ENCODE data around the gene GRIN2C.
A peak's percentile ranks its signal among the peaks of the same experiment; 100 is the strongest.

Gene GRIN2C

DNA sequence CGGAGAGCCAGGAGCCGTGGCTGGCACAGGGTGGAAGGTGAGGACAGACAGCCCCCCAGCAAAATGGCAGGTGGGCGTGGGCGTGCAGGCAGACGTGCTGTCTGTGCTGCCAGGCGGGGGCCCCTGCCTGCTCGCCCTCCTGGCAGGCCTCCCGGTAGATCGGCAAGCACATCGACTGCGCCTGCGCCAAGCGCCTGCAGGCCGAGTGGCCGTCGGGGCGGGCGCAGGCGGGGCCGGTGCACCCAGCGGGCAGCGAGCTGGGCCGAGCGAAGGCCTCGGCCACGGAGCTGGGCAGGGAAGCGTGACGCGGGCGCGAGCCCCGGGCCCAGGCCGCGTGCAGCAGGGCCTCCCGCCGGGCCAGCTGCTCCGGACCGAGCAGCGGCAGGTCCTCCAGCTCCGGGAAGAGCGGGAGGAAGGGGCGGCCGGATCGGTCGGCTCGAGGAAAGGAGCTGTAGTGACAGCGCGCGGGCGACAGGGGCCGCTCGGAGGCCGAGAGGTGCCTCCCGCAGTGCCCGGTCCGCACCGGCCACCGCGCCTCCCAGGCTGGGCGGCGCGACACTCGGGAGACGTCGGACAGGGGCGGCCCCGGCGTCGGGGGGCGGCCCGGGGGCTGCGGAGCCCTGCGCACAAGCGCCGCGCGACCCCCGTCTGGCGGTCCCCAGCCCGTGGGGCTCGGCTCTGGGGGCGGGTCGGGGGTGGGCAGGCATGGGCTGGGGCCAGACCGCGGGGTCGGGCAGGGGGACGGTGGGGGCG is 16.9 kb downstream of the GRIN2C start:
- peak in 1 of 2 donors; percentile 35 for DNase-seq

DNA sequence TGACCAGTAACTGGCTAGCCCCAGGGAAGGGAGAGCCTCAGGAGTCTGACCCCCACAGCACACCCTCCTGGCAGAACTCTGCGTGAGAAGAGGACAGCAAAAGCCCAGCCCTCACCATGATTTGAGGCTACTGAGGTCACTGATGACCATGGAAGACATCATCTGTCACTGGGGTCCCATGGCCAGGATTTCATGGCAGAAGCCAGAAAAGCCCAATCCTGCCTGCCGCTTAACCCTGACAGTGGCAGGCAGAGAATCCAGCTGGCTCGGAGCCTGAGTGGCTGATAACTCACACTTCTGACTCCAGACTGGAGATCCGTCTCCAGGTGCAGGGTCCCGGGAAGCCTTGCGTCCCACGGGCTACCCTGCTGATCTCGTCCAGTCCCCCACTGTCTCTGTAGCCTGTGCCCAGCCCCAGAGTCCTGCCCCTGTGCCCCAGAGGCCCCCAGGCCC is 17.5 kb downstream of the GRIN2C start:
- no peak for DNase-seq

DNA sequence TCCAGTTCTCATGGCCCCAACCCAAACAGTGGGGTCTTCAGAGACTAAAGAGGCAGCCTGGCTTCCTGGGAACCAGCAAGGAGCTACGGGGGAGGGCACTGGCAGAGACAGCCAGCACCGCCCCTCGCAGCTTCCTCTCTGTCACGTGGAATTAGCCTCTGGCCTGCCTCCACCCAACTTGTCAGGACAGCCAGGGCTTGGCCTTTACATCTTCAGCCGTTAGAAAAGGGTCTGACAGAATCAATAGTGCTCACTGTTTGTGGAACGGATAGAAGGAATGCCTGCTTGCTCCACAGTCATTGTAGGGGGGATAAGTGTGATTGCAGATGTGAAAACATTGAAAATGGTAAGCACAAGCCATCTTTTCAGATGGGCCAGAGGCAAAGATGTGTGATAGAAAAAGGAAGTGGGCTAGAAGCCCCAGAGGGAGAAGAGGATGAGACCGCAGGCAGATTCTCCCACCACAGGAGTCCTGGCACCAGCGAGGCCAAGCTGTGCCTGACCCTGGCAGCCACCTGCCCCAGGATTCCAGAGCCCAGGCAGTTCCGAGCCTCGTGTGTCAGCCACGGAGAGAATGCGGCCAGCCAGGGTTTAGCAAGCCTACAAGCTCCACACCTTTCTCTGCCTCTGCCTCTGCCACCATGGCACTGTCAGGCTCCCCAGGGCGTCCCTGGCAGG is 18.6 kb downstream of the GRIN2C start:
- DNase-seq: no peak

DNA sequence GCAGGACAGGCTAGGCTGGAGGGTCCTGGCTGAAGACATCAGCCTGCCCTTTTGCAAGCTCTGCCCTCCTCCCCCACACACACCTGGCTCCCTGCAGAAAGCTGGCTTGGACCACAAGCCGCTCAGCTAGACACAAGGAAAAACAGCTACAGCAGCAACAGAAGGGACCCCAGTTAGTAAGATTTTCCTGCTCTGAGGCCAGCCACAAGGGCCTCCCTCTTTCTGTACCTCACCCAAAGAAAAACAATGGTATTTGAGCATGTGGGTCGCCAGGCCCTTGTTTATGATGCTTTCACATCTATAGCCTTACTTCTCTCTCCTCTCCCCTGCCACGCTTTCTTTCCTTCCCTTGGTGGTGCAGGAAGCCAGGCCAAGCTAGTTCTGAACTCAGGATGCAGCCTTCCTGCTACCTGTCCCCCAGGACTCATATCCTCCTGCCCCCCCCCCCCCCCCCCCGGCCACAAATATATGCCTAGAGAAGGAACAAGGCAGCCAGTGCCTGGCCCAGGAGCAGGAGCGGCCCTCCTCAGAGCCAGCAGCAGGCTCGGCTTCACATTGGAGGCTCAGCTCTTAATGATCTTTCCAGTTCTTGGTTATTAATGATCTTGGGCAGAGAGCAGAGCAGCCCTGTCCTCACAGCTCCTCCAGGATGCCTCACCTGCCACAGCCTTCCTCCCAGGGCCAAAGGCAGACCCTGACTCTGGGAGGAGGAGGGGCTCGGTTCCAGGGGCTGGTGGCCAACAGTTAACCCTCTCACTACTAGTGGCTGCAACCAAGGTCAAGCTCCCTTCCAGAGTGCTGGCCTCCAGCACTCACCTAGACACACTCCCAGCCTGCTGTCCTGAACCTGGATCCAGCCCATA is 19.5 kb downstream of the GRIN2C start:
- DNase-seq: no peak

DNA sequence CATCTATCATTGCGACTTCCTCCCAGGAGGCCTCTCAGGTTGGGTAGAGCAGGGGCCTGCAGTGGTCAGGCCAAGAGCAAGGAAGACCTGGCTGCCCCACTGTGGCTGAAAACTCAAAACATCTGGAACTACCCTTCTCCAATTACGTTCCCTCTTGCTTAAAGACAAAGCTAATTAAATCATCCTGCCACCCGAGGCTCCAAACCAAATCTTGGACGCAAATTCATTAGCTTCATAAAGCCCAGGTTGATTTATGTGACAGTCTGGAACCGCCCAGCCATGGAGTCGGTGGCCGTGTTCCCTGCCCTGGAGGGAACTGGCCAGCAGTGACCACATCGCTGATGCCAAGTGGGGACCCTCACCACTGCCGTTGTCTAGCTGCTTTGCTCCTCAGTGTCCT is 21.4 kb downstream of the GRIN2C start:
- no peak for DNase-seq

DNA sequence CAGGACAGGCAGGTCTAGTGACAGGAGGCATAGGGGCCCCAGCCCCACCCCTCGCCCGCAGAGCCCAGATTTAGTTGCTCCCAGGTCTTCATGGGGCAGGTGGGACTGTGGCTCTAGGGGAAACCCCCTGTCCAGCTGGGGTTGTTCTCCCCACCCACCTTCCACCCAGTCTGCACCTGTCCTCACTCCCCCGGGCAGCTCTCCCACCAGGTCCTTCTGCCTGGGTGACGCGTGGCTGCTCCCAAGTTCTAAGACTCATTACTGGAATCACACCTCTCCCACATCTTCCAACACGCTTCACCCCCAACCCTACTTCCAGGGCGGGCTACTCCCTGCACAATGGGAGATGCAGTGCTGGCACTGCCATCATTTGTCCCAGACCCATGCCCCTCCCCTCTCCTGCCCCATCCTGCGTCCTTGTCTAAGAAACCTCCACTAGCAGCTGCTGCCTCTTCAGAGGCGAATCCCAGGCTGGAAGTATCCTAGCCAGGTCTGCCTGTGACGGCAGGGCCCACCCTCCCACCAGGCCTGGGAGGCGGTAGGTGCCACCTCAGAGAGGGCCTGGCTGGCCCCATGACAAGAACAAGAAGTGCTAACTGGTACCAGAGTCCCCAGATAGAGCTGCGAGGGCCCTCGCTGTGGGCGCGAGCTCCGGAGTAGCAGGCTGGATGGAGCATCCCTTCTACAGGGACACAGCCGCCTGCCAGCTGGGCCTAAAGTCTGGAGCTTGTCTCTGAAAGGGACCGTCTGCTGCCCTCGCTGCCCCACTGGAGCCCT is 22.8 kb downstream of the GRIN2C start:
- DNase-seq: no peak

DNA sequence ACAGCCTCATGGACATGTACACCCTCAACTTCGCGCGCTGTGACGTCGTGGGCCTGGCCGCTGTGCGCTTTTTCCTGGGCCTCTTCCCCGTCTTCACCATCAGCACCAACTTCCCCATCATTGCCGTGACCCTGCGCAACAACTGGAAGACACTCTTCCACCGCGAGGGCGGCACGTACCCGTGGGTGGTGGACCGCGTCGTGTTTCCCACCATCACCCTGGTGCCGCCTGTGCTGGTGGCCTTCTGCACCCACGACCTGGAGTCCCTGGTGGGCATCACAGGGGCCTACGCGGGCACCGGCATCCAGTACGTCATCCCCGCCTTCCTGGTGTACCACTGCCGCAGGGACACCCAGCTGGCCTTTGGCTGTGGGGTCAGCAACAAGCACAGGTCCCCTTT is 23.5 kb downstream of the GRIN2C start:
- no peak for DNase-seq

DNA sequence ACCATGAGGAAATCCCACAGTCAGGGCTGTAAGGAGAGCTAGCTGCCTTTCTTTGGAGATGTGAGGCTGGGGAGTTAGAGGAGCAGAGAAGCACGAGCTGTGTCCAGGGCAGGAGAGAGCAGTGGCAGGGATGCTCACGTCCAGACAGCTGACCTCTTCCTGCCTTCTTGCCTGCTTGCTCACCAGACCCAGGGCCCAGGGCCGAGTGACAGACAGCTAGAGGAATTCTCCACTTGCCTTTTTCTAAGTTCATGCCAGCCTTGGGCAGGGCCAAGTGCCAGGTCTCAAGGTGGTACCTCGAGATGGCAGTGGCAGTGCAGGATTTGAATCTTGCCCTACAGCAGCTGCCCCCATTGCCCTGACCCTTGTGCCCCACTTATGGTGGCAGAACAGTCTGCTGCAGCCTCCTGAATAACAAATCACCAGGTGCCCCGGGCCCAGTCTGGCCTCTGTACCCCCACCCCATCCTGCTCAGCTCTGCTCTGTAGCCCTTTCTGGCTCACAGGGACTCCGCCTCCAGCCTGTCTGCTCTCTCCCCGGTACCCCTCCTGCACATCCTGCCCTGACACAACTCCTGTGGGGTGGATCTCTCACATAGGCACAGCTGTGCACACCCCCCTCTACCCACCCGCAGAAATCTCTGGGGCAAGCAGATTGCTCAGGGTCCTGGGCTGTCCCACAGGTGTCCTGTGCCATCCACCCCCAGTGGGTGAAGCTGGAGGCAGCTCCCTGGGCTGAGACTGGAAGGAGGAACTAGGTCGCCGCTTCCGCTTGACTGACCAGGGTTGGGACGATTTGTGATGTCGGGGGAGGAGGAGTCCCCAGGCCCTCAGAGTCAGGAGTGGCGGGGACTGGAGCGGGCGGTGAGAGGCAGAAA is 25.9 kb downstream of the GRIN2C start:
- DNase-seq: no peak

DNA sequence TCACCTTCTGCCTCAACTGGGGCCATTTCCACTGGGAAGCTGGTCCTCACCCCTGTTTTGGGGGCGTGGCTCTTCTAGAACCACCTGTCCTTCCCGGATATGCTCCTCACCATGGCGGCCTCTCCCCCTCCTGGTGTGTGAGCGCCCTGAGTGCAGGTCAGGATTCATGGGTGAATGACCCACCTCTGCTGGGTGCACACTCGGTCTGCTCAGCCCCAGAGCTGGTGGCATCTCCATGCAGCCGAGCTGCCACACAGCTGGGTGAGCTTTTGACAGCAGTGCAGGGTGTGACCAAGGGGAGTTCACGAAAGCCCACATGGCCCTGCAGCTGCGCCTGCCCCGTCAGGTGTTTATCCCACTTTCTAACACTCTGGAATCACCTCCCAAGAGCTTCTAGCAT is 27.3 kb downstream of the GRIN2C start:
- no peak for DNase-seq

DNA sequence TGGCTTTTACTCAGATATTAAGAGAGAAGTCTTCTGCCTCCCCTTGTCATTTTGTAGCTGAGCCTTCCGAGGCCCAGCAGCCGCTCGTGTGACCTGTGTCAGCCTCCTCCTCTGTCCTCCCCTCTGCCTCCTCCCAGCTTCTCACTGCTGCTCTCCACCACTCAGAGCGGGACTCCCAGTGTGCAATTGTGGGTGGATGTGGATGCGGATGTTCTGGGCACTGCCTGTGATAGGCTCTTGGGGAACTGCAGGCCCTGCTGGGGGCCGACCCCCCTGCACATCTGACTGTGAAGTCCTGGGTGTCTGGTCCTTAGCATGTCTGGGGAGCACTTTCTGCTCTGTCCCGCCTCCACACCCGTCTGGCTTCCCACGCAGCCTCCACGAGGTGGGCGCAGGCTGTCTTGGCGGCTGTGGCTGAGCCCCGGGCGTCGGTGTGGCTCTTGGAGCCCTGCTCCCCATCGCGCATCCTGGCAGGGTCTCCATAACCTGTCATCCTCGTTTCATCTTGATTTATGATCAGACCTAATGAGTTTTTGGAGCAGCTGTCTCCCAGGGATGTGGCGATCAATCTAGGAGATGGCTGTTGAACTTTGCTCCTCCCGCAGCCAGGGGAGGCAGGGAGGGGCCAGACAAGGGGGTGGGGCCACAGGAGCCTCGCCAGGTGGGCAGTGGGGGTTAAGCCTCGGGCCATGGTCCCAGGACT is 28.1 kb downstream of the GRIN2C start:
- DNase-seq: no peak

DNA sequence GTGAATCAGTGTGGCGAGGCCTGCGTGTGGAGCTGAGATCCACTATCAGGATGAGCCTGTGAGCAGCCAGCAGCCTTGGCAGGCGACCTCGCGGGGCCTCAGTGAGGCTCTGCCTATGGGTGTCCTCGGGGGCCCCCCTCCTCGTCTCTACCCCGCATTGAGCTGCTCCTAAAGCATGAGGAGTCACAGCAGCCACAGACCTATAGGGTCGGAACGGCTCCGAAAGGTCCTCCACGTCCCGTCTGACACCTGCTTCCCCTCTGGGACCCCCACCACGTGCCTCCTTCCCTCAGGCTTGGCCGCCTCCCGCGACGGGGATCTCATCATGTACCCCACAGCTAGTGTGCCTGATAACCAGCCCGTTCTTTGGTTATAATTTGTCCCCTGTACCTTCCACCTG is 28.8 kb downstream of the GRIN2C start:
- DNase-seq: no peak

DNA sequence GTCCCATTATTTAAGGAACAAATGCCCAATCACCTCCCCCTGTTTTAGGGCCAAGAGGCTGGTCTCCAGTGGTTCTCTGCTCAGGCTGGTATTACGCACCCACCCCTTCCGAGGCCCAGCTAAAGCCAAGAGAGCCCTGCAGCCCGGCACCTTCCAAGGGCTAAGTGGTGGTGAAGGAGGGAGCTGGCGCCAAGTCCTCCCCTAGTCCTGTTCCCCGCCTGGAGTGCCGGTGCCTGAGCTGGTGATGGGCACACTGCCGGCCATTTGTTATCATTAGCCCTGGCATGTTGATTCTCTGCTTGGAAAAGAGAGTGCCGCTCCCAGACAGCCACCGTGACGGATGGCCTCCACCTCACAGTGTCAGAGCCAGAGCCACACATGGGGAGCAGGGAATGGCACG is 31.9 kb downstream of the GRIN2C start:
- no peak for DNase-seq

DNA sequence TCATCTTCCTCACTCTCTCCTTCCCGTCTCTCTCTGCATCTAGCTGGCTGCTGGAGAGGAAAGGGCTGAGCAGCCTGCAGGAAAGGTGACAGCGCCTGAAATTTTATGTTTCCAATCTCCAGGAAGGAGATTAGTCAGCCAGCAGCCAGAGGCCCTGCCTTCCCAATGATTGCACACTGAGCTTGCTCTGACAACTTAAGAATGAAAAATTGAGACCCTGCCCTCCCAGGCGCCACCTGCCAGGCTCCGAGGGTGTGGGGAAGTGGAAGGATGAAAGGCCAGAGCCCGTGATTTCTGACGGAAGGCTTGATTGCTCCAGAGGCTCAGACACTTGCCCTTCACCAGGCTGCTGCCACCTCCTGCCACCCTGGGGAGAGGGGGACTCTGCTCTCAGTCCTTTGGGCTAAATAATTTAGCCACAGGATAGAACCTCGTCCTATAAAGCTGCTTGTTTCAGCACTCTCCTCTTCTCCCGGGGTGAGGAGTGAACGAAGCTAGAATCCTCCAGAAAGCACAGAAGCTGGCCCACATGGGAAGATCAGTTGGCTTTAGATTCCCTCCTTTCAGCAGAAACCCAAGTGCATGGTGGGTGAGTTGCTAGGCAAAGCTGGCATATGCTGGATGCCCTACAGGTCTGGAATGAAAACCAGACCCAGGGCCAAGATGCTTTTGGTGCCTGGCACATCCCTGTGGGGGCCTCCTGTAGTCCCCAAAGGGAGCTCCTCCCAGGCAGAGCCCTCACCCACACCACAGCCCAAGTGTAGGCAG is 33.5 kb downstream of the GRIN2C start:
- no peak for DNase-seq

DNA sequence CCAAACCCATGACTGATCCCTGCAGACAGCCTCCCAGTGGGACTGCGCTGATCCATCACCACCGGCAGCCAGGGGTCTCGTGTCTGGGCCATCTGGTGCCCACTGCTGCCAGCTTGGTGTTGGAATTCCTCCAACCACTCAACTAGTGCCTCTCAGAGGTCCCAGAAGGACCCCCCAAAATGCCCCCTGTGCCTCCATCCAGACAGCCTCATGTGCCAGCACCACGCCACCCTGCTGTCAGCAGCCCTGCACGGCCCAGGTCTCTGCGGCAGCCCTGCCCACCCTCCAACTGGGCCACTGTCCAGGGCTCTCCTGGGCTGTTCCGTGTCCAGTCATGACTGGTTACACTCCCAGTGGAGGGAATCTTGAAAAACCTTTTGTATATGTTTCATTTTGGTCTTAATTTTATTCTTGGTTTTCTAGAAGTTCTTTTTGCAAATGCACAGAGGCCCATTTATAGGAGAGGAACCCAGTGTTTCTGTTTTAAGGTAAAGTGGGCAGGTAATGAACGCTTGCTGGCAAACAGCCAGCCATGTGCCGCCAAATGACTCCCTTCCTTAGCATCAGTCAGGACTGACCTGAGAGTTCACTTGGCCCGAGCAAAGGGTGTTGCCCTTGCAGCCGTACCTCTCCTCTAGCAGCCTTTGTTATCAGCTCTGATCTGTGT is 34.6 kb downstream of the GRIN2C start:
- DNase-seq: no peak

DNA sequence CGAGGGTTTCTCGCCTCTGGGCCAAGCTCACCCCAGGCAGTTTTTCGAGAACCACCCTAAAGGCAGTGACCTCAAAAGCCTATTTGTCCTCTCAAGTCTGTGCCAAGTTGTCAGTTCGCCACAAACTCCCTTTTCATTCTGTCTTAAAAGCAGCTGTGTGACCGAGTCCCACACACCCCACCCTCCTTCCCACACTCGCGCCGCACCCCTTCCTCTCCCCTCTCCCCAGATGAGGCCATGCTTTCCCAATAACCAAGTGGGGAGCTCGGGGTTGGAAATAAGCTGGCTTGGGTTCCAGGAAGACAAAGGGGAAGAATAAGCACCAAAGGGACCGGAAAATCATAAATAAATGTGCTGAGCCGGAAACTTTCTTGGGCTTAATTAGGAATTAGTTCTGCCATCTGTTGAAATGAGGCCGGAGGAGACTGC is 36.7 kb downstream of the GRIN2C start:
- no peak for DNase-seq

DNA sequence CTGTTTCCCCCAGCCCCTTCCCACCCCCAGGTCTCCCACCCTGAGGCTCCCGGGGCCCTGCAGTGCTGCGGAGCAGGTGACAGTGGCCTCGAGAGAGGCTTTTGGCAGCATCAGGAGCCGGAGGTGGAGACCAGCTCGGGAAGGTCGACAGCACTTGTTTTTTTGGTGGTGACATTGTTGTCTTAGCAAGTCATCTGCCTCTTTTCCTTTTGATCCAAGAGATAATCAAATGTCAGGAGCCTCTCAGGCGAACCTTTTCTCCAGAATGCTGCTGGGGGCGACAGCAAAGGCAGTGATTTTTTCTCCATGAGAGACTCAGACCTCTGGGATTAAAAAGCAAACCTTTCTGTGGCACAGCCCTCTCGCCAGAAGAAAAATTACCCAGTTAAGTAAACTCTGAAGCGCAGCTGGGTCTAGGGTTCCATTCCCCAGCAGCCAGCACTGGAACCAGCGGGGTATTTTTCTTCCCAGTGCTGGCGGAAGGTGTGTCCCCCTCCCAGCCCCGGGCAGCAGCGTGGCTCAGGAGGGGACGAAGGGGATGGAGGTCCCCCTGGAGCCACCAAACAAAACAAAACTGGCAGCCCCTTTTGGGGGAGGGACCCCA is 37.2 kb downstream of the GRIN2C start:
- no peak for DNase-seq

DNA sequence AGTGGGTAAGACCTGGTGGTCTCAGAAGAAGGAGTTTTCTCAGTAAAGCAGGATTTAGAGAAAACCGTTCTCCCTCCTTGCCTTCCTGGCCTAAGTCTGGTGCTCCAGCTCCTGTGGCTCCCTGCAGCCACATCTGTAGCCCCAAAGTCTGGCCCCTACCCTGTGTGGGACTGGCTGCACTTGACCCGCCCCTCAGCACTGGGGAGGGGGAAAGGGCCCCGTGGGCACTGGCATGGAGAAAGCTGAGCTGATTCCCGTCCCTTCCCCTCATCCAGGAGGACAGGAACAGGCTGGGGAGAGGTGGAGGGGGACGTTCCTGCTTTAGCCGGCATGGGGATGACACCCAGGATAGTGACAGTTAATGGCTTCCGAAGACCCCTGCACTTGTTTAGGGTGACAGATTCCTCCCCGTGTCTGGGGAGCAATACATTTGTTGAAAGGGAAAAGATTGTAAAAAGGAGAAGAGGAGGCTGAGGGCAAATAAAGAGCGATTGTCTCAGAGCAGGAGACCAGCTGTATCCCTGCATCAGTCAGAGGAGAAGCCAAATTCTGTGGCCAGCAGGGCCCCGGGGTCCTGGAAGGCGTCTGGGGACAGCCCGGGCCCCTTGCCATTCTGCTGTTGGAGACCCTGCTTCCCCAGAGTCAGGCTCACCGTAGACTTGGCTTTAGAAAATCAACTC is 37.9 kb downstream of the GRIN2C start:
- no peak for DNase-seq

DNA sequence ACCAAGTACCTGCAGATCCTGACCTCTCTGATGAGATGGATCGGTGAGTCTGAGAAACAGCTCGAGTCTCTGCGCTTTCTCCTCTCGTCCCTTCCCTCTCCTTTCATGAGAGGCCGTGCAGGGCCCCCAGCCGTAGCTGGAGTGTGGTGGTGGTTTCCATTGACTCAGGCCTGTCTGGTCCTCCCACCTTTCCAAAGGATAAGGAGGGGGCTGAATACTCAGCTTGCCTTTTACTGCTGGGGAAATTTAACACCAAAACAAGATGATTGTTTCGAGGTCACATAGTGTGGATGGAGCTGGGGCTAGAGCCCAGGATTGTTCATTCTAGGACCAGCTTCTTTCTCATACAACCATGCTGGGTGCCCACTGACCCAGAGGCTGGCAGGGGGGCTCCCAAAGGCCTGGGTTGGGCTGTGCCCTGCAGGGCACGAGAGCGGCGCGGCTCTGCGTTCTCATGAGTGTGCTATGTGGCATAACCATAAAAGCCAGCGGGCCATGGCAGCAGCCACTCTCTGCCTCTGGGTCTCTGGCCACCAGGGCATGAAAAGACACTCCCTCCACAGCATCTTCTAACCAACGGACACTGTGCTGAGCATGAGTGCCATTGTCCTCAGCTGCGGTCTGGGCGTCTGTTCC is 39.8 kb downstream of the GRIN2C start:
- DNase-seq: no peak

Measured in stimulated activated CD4-positive, alpha-beta T cell treated with anti-CD3 and anti-CD28 coated beads, Interleukin-2, amount 100 ng/mL, for 24 hours (primary cell).